ENCODE data around the gene PLCG1.

- TF ChIP-seq POLR2A (IDR thresholded peaks at IDR 0.05; ENCODE audit: low read depth, low read length) (no peak), POLR2AphosphoS5 (IDR thresholded peaks at IDR 0.05; ENCODE audit: low read depth, low read length) (no peak), TAF1 (IDR thresholded peaks at IDR 0.05; ENCODE audit: borderline replicate concordance, low read depth, low read length) (no peak)
Observed at GRCh38 chr20:41108531-41108930, 28.8 kb upstream of the PLCG1 start.

Measured in GM12892 (cell line).